Loucy (cell line): Measurements from ENCODE around the gene SLC6A5.

ENCODE experiments used
- H2AFZ ChIP-seq: fragments of 200-600 bp; sonication (generic); 2 replicates; pipeline ENCODE4 v1.6.0; 2016; ENCODE audit warnings: antibody characterized with exemption, mild to moderate bottlenecking, low read length, moderate library complexity
- H3F3A ChIP-seq: fragments of 200-600 bp; 2 replicates; pipeline ENCODE4 v1.6.0; 2016; ENCODE audit warnings: antibody characterized with exemption, low read depth, mild to moderate bottlenecking
- H3K27me3 ChIP-seq: fragments of 200-600 bp; sonication (generic); 2 replicates; pipeline ENCODE4 v1.6.1; 2014; ENCODE audit warnings: low read length, mild to moderate bottlenecking; ENCODE audit not compliant: insufficient read depth, poor library complexity, severe bottlenecking
- H3K36me3 ChIP-seq: fragments of 200-600 bp; sonication (generic); 2 replicates; pipeline ENCODE4 v1.6.1; 2016; ENCODE audit warnings: low read length; ENCODE audit not compliant: insufficient read depth
- H3K4me1 ChIP-seq: fragments of 200-600 bp; sonication (generic); 2 replicates; pipeline ENCODE4 v1.5.1; 2014; ENCODE audit warnings: low read length, mild to moderate bottlenecking; ENCODE audit not compliant: insufficient read depth, poor library complexity, severe bottlenecking
- H3K4me2 ChIP-seq: fragments of 200-600 bp; sonication (generic); 2 replicates; pipeline ENCODE4 v1.6.0; 2014; ENCODE audit warnings: antibody characterized with exemption, low read length, low read depth, mild to moderate bottlenecking; ENCODE audit not compliant: poor library complexity, severe bottlenecking
- H3K4me3 ChIP-seq: fragments of 200-600 bp; sonication (generic); 2 replicates; pipeline ENCODE4 v1.5.1; 2014; ENCODE audit warnings: low read length, mild to moderate bottlenecking, mixed read lengths; ENCODE audit not compliant: poor library complexity, severe bottlenecking
- H3K79me2 ChIP-seq: fragments of 200-600 bp; sonication (generic); 2 replicates; pipeline ENCODE4 v1.6.1; 2014; ENCODE audit warnings: low read length; ENCODE audit not compliant: insufficient read depth
- H3K9ac ChIP-seq: fragments of 200-600 bp; sonication (generic); 2 replicates; pipeline ENCODE4 v1.6.0; 2014; ENCODE audit warnings: mild to moderate bottlenecking, low read depth, low read length, moderate library complexity; ENCODE audit not compliant: poor library complexity, severe bottlenecking
- H3K9me2 ChIP-seq: fragments of 200-600 bp; sonication (generic); replicated peaks from 2 replicates; pipeline ENCODE4 v1.6.1; 2016; ENCODE audit warnings: low read depth, low read length, mixed read lengths
- H3K9me3 ChIP-seq: fragments of 200-600 bp; sonication (generic); 2 replicates; pipeline ENCODE4 v1.6.1; 2014; ENCODE audit warnings: mild to moderate bottlenecking, antibody characterized with exemption, low read length, low read depth; ENCODE audit not compliant: insufficient read depth
- H4K20me1 ChIP-seq: fragments of 200-600 bp; sonication (generic); 2 replicates; pipeline ENCODE4 v1.6.0; 2014; ENCODE audit warnings: antibody characterized with exemption, low read length, mild to moderate bottlenecking; ENCODE audit not compliant: insufficient read depth, poor library complexity, severe bottlenecking
- CTCF ChIP-seq: fragments of 200-600 bp; sonication (generic); conservative IDR thresholded peaks from 2 replicates; pipeline ENCODE4 v1.5.1; 2014; ENCODE audit warnings: mild to moderate bottlenecking, antibody characterized with exemption, low read length
- EZH2phosphoT487 ChIP-seq: fragments of 200-600 bp; IDR thresholded peaks from 2 replicates; pipeline ENCODE4 v1.6.1; 2018; ENCODE audit warnings: antibody characterized with exemption, mild to moderate bottlenecking, moderate library complexity, borderline replicate concordance

The SLC6A5 gene

GRCh38 chr11:20627026-20627425 is 27.6 kb downstream of the SLC6A5 start:
- no peak overlapping the region for H3K4me2 ChIP-seq

GRCh38 chr11:20627701-20628100 is 28.3 kb downstream of the SLC6A5 start:
- Histone ChIP-seq H3K9me3 (no peaks in the 10 kb centered on the region), H3K9me2 (no peaks in the 10 kb centered on the region), H3K36me3 (no peaks in the 10 kb centered on the region), H2AFZ (no peak overlapping the region), H3K9ac (no peak overlapping the region), H3K27me3 (no peaks in the 10 kb centered on the region), H3K4me1 (no peaks in the 10 kb centered on the region), H3F3A (no peaks in the 10 kb centered on the region), H3K4me3 (no peak overlapping the region), H3K4me2 (no peak overlapping the region), H4K20me1 (no peaks in the 10 kb centered on the region), H3K79me2 (no peaks in the 10 kb centered on the region)
- TF ChIP-seq EZH2phosphoT487 (no peak), CTCF (no peak)

More at GRCh38 chr11:20627026-20627425, 27.6 kb downstream of the SLC6A5 start:
- H3K9me2 ChIP-seq: no peaks in the 10 kb centered on the region
- H2AFZ ChIP-seq: no peak overlapping the region
- no peaks in the 10 kb centered on the region for H4K20me1 ChIP-seq
- no peaks in the 10 kb centered on the region for H3K27me3 ChIP-seq
- H3K4me3 ChIP-seq: no peak overlapping the region
- no peaks in the 10 kb centered on the region for H3K4me1 ChIP-seq
- TF ChIP-seq EZH2phosphoT487: no peak
- TF ChIP-seq CTCF: no peak
- no peaks in the 10 kb centered on the region for H3K36me3 ChIP-seq
- no peak overlapping the region for H3K9ac ChIP-seq
- no peaks in the 10 kb centered on the region for H3K9me3 ChIP-seq
- no peaks in the 10 kb centered on the region for H3K79me2 ChIP-seq
- no peaks in the 10 kb centered on the region for H3F3A ChIP-seq

GRCh38 chr11:20631519-20632168 is 32.2 kb downstream of the SLC6A5 start:
- Histone ChIP-seq H3K9me2 (no peaks in the 10 kb centered on the region), H3K79me2 (no peaks in the 10 kb centered on the region), H3F3A (no peaks in the 10 kb centered on the region), H4K20me1 (no peaks in the 10 kb centered on the region), H3K9me3 (no peaks in the 10 kb centered on the region), H3K36me3 (no peaks in the 10 kb centered on the region), H3K4me3 (no peak overlapping the region), H3K4me2 (no peak overlapping the region), H2AFZ (no peak overlapping the region), H3K27me3 (no peaks in the 10 kb centered on the region), H3K9ac (no peak overlapping the region), H3K4me1 (no peaks in the 10 kb centered on the region)
- TF ChIP-seq CTCF (no peak), EZH2phosphoT487 (no peak)
